NCI-H128 (cell line): ENCODE results near the gene LRRC18.

Experiments used
- DNase-seq: peaks from one replicate; lab custom pipeline; 2025; ENCODE audit not compliant: unreplicated experiment; lab: John Stamatoyannopoulos, UW

Gene LRRC18

GRCh38 chr10:48939790-48940325 lies at the start of gene LRRC18:
TSS of gene LRRC18 (minus strand) at chr10:48939840. CDS start at chr10:48914155, 25,685 bp downstream.
- DNase-seq, result no peak

DNA sequence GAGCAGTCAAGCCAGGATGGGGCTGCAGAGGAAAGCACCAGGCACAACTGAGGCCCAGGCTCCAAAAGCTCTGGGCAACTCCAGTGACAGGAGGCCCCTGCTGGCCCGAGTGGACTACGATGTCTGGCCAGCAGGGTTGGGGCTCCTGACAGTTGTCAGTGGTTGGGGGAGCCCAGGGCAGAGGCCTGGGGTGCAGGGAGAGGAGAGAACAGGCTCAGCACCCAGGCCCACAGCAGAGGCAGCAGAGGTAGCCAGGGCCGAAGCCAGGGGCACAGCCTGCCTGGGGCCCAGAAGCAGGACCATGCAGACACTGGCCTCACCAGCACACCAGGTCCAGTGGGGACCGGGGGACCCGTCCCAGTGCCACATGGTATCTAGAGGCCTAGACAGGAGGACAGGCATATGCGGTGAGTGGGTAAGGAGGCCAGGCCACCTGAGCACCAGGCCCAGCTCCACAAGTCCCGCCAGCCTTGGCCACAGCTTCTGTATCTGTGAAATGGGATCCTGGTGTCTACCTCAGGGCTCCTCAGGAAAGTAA lies 46.0 kb upstream of the LRRC18 start:
- DNase-seq, result no peak

DNA sequence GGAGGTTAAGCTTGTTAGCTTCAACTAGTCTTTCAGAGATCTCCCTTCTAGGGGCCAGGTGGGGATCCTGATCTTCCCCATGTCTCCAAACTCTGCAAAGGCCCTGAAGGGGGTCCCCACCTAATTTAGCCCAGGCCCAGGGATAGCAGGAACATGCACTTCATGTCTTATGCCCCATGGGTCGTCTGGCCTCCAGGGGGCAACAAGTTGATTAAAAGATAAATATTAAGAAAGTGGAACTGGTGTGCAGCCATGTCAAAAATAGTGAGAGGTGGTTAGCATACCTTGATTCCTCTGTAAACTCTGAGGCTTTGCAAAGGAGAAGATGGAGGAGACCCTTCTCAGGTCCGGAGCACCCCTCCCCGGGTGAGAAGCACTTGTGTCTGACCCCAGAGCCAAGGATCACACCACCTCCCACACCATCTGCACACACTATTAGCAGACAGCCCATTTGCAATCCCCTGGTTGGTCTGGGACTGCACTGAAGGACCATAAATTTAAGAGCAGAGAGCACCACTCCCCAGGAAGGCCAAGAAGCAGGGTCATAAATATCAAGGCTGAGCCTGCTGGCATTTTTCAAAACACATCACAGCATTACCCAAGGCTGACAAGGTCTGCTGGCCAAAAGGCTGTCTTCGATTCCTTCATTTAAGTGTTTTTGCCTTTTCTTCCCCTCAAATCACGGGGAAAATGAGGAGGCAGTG lies 44.2 kb upstream of the LRRC18 start:
- DNase-seq, result no peak

DNA sequence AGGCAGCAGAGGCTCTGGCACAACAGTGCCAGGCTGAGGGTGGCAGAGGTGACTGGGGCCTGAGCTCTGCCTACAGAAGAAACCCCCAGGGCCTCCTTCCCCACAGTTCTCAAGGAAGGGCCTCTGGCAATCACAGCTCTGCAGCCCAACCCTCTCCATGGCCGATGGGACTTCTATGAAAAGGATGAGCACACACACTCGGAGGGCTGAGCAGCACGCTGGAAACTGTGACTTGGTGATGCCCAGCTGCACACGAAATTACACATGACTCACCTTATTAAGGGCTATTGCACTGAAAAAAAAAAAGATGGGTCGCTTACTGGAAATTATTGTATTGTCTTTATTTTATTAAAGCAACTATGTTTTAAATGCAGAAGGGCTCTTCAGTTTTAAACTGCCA lies 42.9 kb upstream of the LRRC18 start:
- no peak for DNase-seq

DNA sequence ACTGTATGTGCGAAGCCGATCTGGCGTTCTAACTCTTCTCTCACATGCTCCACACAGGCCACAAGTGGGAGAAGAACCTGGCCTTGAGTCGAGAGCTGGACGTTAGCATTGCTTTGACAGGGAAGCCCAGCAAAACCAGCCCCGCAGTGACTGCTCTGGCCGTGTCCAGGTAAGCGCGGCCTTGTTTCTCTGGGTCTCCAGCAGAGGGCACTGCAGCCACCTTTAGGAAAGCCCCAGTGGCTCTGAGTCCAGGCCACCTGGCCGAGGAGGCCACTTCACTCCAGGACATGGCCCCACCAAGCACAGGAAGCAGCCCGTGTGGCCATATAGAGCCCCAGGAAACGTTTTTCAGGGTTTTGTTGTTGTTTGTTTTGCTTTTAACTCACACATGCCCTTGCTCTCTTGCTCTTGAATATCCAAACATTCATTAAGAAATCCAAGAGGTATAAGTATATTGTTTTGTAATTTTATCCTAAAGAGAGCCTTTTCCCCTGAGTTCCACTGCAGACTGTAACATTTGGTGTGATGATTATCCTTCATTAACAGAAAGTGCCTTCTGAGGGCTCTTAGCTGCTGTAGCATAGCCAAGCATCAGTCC lies 41.8 kb upstream of the LRRC18 start:
- no peak for DNase-seq

DNA sequence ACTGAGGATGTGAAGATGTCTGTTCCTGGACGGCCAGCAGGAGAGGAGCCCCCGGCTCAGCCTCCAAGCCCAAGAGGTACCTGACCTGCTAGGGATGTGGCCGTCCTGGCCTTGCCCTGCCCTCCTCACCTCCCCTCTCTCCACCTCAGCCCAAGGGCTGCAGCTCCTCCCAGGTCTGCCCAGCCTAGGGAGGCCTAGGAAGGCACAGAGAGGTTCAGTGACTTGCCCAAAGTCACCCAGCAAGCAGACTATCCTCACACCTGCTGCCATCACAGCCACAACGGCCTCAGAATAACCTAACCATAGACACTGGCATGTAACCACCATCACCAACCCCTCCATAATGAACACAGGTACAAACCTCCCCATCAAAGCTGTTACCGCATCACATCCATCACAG lies 38.7 kb upstream of the LRRC18 start:
- no peak for DNase-seq

DNA sequence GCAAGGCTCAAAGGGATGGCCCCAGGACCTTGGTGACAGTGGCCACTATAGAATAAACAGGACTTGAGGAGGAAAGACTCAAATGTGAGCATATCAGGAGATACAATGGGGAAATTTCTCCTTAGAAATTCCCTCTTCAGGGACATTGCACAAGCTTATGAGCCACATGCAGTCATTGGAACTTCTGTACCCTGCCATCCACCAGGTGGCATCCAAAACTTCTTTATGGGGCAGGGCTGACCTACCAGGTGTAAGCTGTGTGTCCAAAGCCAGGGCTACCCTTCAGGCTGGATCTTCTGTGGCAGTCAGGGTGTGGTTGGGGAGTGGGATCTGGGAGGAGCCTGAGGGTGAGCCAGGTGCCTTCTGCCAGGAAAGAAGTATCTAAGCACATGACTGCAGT lies 36.6 kb upstream of the LRRC18 start:
- no peak for DNase-seq

DNA sequence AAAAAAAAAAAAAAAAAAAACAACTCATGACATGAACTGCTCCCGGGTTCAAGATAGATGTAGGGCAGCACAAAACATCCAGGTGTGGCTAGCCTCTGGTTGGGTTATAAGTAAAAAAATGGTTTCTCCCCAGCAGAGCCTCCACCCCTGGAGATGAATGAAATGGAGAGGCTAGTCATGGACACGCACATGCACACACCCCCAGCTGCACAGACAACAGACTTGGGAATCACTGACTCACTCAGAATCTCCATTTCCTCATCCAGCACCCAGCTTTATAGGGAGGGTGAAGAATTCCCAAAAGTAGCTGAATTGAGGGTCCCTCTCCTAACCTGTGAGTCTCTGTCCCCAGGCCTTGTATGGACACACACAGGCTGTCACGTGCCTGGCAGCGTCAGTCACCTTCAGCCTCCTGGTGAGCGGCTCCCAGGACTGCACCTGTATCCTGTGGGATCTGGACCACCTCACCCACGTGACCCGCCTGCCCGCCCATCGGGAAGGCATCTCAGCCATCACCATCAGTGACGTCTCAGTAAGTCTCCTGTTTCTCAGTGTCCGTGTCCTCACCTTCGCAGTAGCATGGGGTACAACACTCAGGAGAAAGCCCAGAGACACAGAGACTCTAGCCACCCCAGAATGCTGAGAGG lies 35.0 kb upstream of the LRRC18 start:
- no peak for DNase-seq

- DNase-seq, result no peak
Measured at GRCh38 chr10:48973065-48973464, 33.4 kb upstream of the LRRC18 start.

GRCh38 chr10:48970654-48971053 lies 31.0 kb upstream of the LRRC18 start:
- DNase-seq, result no peak

DNA sequence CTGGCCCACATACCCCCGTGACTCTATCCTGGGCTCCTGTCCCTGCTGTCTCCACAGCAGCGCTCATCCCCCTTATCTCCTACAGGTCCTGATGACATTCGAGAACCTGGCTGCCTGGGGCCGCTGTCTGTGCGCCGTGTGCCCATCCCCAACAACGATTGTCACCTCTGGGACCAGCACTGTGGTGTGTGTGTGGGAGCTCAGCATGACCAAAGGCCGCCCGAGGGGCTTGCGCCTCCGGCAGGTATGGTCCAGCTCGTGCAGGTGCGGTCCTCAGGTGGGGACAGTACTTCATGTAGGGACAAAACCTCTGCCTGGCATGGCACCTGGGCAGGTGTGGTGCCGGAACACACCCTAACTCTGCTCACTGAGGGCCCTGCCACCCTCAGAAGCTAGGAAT lies 30.4 kb upstream of the LRRC18 start:
- DNase-seq, result no peak

DNA sequence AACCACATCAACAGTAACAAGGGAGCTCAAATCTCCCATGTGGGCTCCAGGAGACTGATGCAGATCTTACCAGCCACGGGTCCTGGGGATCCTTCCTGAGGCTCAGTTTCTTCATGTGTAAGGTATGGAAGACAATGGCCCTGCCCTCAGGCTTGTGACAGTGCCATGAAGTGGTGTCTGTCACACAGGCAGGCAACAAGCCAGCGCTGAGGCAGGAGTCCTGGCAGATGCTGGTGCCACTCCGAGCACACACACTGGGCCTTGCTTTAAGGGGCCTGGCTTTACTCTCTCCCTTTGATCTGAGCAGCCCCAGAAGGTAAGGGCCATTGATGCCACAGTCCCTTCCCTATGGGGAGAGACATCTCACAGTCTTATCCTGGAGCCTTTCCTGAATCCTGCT lies 28.4 kb upstream of the LRRC18 start:
- DNase-seq, result no peak

DNA sequence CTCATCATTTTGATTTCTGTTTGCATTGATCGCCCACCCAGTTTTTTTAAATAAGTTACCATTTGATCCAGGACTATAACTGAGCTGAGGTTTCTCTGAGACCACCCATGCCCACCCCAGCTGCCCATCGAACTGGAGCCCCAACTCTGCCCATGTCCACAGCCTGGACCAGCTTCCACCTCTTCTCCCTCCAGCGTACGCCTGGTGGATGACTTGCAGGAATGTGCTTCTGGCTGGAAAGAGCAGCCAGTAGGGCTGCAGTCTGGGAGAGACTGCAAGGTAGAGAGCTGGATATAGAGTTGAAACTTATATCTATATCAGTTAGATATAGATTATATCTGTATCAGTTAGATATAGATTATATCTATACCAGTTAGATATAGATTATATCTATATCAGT lies 25.8 kb upstream of the LRRC18 start:
- DNase-seq, result no peak

DNA sequence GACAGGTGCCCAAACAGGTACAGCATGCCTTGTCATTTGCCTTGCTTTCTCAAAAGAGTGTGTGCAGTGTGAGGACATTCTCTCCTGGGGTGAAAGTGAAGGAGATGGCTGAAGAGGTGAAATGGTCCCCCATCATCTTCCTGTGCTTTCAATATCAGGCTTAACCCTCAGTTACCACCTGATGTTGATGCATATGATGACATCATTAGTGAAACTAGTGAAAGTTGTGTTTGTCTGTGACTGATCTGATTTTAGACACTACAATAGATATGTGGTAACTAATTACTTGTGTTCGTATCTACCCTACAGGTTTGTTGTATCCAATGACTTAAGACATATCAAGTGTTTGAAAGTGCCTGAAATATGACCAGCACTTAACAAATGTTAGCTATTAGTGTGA lies 24.4 kb upstream of the LRRC18 start:
- DNase-seq, result no peak

DNA sequence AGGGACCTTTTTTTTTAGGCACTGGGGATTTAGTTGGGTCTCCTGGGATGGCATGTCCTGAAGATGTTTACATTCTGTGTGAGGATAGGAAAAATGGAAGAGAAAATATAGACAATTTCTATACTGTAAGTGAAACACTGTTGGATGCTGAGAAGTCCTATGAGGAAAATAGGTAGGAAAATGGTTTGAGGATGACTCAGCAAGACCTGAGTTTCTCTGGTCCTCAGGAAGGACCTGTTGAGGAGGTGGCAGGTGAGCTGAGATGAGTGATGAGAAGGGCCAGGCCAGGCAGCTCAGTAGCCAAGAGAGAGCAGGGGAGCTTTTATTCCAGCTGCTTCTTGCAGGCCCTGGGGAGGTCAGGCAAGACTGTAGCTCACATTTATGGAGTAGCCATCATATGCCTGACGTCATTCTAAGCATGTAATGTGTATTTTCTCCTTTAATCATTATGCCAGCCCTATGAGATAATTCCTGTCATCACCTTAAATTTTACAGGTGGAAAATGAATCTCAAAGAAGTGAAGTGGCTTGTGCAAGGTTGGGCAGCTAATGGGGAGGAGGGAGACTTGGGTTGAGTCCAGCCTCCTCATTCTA lies 19.1 kb upstream of the LRRC18 start:
- DNase-seq, result no peak

- no peak for DNase-seq
Measured at GRCh38 chr10:48957361-48958151, 17.9 kb upstream of the LRRC18 start.

DNA sequence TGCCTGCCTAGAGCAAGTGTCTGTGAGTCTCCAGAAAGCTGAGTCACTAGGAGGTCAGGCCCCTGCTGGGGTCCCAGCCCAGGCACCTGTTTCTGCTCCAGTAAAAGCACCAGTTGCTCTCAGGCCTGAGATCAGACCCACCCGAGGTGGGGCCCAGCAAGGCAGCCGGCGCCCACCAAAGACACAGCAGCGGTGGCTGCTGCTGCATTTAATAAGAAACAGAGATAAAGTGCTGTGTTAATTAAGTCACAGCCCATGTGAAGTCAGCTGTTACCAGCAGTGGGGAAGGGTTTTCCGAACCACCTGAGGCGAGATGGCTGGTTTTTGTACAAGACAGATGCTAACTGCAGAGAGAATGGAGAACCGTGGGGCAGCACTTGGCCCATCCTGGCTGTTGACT lies 12.1 kb upstream of the LRRC18 start:
- no peak for DNase-seq

DNA sequence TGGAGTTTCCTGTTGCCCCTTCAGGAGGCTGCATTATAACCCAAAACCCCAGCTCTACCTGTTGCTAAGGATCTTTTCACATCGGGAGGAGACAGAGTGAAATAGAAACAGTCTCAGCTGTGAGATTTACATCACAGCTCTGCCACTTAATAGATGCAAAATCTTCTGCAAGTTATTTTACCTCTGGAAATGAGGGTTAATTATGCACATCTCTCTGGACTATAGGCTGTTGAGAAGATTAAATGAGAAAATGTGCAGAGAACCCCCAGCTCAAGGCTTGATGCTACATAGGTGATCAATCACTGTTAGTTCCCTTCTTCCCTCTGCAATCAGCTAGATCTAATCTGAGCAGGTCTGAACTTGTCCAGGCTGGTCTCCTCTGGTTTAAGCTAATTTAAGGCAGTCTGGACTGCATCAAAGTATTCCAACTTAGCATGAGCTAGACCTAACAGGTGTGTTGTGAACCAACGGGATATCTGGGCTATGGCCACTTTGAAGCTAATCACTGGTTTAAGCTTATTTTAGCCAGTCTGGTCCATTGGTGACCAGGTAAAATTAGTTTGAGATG lies 8.9 kb upstream of the LRRC18 start:
- no peak for DNase-seq

- no peak for DNase-seq
Measured at GRCh38 chr10:48947690-48948469, 8.2 kb upstream of the LRRC18 start.
